SK-N-SH treated with all-trans-retinoic acid at 6 μM for 48 hours (cell line): ENCODE data around the gene PRKAG3.

Experiments
- CSDC2 ChIP-seq: fragments of 250-450 bp; sonication (Bioruptor Pico); IDR thresholded peaks from 2 replicates; pipeline ENCODE4 v1.5.0; 2020; ENCODE audit warnings: mild to moderate bottlenecking, moderate library complexity
- ESRRG ChIP-seq: fragments of 250-450 bp; sonication (Bioruptor Pico); IDR thresholded peaks from 2 replicates; pipeline ENCODE4 v1.6.1; 2021; ENCODE audit warnings: mild to moderate bottlenecking
- ISL1 ChIP-seq: fragments of 250-450 bp; sonication (Bioruptor Pico); IDR thresholded peaks from 2 replicates; pipeline ENCODE4 v2.1.2; 2022; ENCODE audit warnings: mild to moderate bottlenecking, moderate library complexity
- PPARA ChIP-seq: fragments of 250-450 bp; sonication (Bioruptor Pico); IDR thresholded peaks from 2 replicates; pipeline ENCODE4 v1.5.0; 2020; ENCODE audit warnings: mild to moderate bottlenecking, borderline replicate concordance
- RARB ChIP-seq: fragments of 250-450 bp; sonication (Bioruptor Pico); IDR thresholded peaks from 2 replicates; pipeline ENCODE4 v1.8.0; 2021; ENCODE audit warnings: mild to moderate bottlenecking, moderate library complexity
- ZFP3 ChIP-seq: fragments of 250-450 bp; sonication (Bioruptor Pico); IDR thresholded peaks from 2 replicates; pipeline ENCODE4 v1.5.0; 2020; ENCODE audit warnings: mild to moderate bottlenecking, moderate library complexity
- ZFP30 ChIP-seq: fragments of 450-650 bp; formaldehyde crosslinking; IDR thresholded peaks from 2 replicates; pipeline ENCODE4 v1.5.0; 2022; ENCODE audit warnings: mild to moderate bottlenecking, moderate library complexity
- ZNF565 ChIP-seq: fragments of 450-650 bp; formaldehyde crosslinking; conservative IDR thresholded peaks from 2 replicates; pipeline ENCODE4 v1.5.0; 2020; ENCODE audit warnings: low read depth, mild to moderate bottlenecking, moderate library complexity
- ZNF8 ChIP-seq: fragments of 450-650 bp; formaldehyde crosslinking; IDR thresholded peaks from 2 replicates; pipeline ENCODE4 v1.5.0; 2020; ENCODE audit warnings: mild to moderate bottlenecking, moderate library complexity
- TF ChIP-seq, protein P1 (sequence below): fragments of 250-450 bp; sonication (Bioruptor Pico); IDR thresholded peaks from 2 replicates; pipeline ENCODE4 v1.5.0; 2020; ENCODE audit warnings: mild to moderate bottlenecking, moderate library complexity
- TF ChIP-seq, protein P2 (sequence below): fragments of 250-450 bp; sonication (Bioruptor Pico); IDR thresholded peaks from 2 replicates; pipeline ENCODE4 v1.8.0; 2020; ENCODE audit warnings: mild to moderate bottlenecking, moderate library complexity, borderline replicate concordance
- TF ChIP-seq, protein P3 (sequence below): fragments of 250-450 bp; sonication (Bioruptor Pico); IDR thresholded peaks from 2 replicates; pipeline ENCODE4 v1.5.1; 2020; ENCODE audit warnings: low read depth, mild to moderate bottlenecking, moderate library complexity
- TF ChIP-seq, protein P4 (sequence below): fragments of 250-450 bp; sonication (Bioruptor Pico); IDR thresholded peaks from 2 replicates; pipeline ENCODE4 v1.8.0; 2021; ENCODE audit warnings: low read depth, mild to moderate bottlenecking, moderate library complexity, borderline replicate concordance

DNA sequence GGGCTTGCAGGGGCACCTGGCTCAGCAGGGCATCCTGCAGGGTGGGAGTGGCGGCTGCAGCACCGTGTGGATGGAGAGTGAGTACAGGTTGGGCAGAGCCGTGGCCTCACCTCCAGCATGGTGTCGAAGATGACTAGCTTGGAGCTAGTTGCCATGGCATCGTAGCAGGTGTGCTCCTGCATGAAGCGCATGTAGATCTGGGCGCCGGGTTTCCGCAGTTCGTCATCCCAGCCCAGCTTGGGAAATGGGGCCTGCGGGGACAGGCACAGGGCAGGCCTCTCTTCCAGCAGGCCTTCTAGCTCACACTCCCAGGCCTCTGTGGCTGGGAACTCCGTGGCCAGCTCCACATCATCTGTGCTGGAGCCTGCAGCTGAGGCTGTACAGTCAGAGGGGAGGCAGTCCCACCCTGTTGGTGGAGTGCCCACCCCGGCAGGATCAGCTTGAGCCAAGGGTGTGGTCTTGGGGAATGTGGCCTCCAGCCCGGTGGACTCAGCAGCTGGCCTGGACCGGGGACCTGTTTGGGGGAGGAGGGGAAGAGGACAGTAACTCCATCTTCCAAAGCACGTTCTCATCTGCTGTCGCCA lies 1.6 kb downstream of the PRKAG3 start:
- no peak for TF ChIP-seq ZFP30 (CRISPR knock-in tag)
- TF ChIP-seq, protein P1, sequence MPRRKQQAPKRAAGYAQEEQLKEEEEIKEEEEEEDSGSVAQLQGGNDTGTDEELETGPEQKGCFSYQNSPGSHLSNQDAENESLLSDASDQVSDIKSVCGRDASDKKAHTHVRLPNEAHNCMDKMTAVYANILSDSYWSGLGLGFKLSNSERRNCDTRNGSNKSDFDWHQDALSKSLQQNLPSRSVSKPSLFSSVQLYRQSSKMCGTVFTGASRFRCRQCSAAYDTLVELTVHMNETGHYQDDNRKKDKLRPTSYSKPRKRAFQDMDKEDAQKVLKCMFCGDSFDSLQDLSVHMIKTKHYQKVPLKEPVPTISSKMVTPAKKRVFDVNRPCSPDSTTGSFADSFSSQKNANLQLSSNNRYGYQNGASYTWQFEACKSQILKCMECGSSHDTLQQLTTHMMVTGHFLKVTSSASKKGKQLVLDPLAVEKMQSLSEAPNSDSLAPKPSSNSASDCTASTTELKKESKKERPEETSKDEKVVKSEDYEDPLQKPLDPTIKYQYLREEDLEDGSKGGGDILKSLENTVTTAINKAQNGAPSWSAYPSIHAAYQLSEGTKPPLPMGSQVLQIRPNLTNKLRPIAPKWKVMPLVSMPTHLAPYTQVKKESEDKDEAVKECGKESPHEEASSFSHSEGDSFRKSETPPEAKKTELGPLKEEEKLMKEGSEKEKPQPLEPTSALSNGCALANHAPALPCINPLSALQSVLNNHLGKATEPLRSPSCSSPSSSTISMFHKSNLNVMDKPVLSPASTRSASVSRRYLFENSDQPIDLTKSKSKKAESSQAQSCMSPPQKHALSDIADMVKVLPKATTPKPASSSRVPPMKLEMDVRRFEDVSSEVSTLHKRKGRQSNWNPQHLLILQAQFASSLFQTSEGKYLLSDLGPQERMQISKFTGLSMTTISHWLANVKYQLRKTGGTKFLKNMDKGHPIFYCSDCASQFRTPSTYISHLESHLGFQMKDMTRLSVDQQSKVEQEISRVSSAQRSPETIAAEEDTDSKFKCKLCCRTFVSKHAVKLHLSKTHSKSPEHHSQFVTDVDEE, result no peak
- TF ChIP-seq ESRRG (CRISPR knock-in tag), result no peak
- TF ChIP-seq RARB (CRISPR knock-in tag), result no peak
- no peak for TF ChIP-seq ISL1 (CRISPR knock-in tag)
- no peak for TF ChIP-seq ZNF565 (CRISPR knock-in tag)
- no peak for TF ChIP-seq CSDC2 (CRISPR knock-in tag)
- TF ChIP-seq, protein P2, sequence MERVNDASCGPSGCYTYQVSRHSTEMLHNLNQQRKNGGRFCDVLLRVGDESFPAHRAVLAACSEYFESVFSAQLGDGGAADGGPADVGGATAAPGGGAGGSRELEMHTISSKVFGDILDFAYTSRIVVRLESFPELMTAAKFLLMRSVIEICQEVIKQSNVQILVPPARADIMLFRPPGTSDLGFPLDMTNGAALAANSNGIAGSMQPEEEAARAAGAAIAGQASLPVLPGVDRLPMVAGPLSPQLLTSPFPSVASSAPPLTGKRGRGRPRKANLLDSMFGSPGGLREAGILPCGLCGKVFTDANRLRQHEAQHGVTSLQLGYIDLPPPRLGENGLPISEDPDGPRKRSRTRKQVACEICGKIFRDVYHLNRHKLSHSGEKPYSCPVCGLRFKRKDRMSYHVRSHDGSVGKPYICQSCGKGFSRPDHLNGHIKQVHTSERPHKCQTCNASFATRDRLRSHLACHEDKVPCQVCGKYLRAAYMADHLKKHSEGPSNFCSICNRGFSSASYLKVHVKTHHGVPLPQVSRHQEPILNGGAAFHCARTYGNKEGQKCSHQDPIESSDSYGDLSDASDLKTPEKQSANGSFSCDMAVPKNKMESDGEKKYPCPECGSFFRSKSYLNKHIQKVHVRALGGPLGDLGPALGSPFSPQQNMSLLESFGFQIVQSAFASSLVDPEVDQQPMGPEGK (CRISPR knock-in tag), result no peak
- TF ChIP-seq ZNF8 (CRISPR knock-in tag), result no peak
- no peak for TF ChIP-seq PPARA (CRISPR knock-in tag)
- no peak for TF ChIP-seq ZFP3 (CRISPR knock-in tag)
- TF ChIP-seq, protein P3, sequence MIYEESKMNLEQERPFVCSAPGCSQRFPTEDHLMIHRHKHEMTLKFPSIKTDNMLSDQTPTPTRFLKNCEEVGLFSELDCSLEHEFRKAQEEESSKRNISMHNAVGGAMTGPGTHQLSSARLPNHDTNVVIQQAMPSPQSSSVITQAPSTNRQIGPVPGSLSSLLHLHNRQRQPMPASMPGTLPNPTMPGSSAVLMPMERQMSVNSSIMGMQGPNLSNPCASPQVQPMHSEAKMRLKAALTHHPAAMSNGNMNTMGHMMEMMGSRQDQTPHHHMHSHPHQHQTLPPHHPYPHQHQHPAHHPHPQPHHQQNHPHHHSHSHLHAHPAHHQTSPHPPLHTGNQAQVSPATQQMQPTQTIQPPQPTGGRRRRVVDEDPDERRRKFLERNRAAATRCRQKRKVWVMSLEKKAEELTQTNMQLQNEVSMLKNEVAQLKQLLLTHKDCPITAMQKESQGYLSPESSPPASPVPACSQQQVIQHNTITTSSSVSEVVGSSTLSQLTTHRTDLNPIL, result no peak
- TF ChIP-seq, protein P4, sequence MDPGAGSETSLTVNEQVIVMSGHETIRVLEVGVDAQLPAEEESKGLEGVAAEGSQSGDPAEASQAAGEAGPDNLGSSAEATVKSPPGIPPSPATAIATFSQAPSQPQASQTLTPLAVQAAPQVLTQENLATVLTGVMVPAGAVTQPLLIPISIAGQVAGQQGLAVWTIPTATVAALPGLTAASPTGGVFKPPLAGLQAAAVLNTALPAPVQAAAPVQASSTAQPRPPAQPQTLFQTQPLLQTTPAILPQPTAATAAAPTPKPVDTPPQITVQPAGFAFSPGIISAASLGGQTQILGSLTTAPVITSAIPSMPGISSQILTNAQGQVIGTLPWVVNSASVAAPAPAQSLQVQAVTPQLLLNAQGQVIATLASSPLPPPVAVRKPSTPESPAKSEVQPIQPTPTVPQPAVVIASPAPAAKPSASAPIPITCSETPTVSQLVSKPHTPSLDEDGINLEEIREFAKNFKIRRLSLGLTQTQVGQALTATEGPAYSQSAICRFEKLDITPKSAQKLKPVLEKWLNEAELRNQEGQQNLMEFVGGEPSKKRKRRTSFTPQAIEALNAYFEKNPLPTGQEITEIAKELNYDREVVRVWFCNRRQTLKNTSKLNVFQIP (CRISPR knock-in tag), result no peak
